ENCODE results near the gene ELANE. TPM values are rescaled to one million over a fixed set of nuclear protein-coding genes. Genes with fewer than 3 reads are reported as not detected.

ELANE gene
- total RNA-seq, 2 experiments from 2014 or later: not detected

DNA sequence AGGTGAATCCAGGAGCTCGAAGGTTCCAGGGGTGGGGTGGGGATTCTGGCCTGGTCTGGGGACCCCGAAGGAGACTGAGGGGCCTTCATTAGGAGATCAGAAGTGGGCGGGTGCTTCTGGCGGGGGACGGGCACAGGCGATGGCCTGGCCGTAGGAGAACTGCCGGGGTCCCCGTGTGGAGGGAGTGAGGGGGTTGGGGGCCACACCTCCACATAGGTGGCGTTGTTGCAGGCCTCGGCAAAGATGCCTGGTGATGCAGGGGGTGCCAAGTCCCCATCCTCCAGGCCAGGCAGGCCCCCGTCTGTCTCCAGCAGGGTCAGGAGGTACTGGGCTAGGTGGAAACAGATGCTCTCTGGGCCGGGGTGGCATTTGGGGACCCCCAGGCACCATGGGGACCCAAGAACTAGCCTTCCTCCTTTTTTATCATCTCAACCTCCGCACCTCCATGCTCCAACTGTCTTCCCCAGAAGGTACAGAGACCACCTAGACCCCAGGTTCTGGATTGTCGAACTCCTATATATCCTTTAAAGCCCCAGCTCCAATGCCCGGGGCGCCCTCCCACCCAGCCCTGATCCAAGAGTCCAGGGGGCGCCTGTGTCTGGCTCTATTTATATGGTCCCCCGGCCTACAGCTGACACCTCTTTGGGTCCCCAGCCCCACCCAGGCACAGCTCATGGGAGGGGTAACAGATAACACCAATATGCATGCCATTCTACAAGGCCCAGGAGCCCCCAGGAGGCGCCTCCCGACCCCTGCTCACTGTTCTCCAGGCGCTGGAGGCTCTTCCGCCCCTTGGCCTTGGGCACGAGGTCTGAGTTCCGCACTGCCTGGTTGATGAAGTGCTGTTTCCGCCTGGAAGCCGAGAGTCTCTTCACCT, 49.4 kb downstream of the ELANE start:
- Histone ChIP-seq H3K9me3 (ENCODE audit: low read length) (no peaks in the 10 kb centered on the region), H3K79me2 (ENCODE audit: insufficient read depth, low read depth, low read length) (no peaks in the 10 kb centered on the region), H3K4me1 (ENCODE audit: insufficient read depth, low read length, poor library complexity, severe bottlenecking) (peaks cover 34% of the 10 kb centered on the region), H3K9me2 (ENCODE audit: insufficient read depth, low read length) (no peaks in the 10 kb centered on the region), H3K4me3 (ENCODE audit: low read depth, low read length, poor library complexity, severe bottlenecking) (no peak overlapping the region), H3K27ac (ENCODE audit: low read depth, low read length, poor library complexity, severe bottlenecking) (no peak overlapping the region), H2AFZ (ENCODE audit: low read length) (no peak overlapping the region), H3K4me2 (ENCODE audit: low read length) (no peak overlapping the region), H4K20me1 (ENCODE audit: insufficient read depth, low read length) (no peaks in the 10 kb centered on the region), H3K36me3 (ENCODE audit: insufficient read depth, low read length) (peaks cover 17% of the 10 kb centered on the region; the same call in 1 of the 2 replicates)
- POLR2A ChIA-PET: interaction anchor here (0.6 kb wide), 1 partner anchor 44 kb away, joined by 3 read pairs; no protein-coding TSS in a partner anchor
- CTCF ChIA-PET (ENCODE audit: unreplicated experiment): no interaction called here
- TF ChIP-seq, protein P1, sequence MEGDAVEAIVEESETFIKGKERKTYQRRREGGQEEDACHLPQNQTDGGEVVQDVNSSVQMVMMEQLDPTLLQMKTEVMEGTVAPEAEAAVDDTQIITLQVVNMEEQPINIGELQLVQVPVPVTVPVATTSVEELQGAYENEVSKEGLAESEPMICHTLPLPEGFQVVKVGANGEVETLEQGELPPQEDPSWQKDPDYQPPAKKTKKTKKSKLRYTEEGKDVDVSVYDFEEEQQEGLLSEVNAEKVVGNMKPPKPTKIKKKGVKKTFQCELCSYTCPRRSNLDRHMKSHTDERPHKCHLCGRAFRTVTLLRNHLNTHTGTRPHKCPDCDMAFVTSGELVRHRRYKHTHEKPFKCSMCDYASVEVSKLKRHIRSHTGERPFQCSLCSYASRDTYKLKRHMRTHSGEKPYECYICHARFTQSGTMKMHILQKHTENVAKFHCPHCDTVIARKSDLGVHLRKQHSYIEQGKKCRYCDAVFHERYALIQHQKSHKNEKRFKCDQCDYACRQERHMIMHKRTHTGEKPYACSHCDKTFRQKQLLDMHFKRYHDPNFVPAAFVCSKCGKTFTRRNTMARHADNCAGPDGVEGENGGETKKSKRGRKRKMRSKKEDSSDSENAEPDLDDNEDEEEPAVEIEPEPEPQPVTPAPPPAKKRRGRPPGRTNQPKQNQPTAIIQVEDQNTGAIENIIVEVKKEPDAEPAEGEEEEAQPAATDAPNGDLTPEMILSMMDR (conservative IDR thresholded peaks at IDR 0.05; ENCODE audit: low read length): no peak
- no peak for TF ChIP-seq EZH2phosphoT487 (IDR thresholded peaks at IDR 0.05; ENCODE audit: borderline replicate concordance, low read depth, low read length)
- no TSS peak for BruUV-seq (replicated peaks)
- no peak for DNase-seq (ENCODE audit: low spot score)
- intact Hi-C loops (cut with micrococcal nuclease; ENCODE audit: unreplicated experiment): no loop called here

DNA sequence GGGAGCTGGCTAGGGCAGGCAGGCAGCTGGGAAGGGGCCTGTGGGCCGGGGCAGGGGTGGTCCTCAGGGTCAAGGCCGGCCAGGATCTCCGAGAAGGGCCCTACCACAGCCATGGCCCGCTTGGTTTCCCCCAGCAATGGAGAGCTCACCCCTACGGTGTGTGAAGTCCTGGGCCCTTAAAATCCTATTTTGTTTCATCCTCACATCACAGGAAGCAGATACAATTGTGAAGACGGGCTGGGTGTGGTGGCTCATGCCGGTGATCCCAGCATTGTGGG, 49.9 kb downstream of the ELANE start:
- Histone ChIP-seq H3K4me3 (ENCODE audit: low read depth, low read length, poor library complexity, severe bottlenecking) (no peak overlapping the region), H4K20me1 (ENCODE audit: insufficient read depth, low read length) (no peaks in the 10 kb centered on the region), H3K9me3 (ENCODE audit: low read length) (no peaks in the 10 kb centered on the region), H3K4me2 (ENCODE audit: low read length) (no peak overlapping the region), H3K79me2 (ENCODE audit: insufficient read depth, low read depth, low read length) (no peaks in the 10 kb centered on the region; the same call in 1 of the 2 replicates), H3K36me3 (ENCODE audit: insufficient read depth, low read length) (peaks cover 17% of the 10 kb centered on the region; the same call in 1 of the 2 replicates), H3K27ac (ENCODE audit: low read depth, low read length, poor library complexity, severe bottlenecking) (no peak overlapping the region), H2AFZ (ENCODE audit: low read length) (no peak overlapping the region), H3K4me1 (ENCODE audit: insufficient read depth, low read length, poor library complexity, severe bottlenecking) (peaks cover 39% of the 10 kb centered on the region), H3K9me2 (ENCODE audit: insufficient read depth, low read length) (no peaks in the 10 kb centered on the region)
- no peak for TF ChIP-seq EZH2phosphoT487 (IDR thresholded peaks at IDR 0.05; ENCODE audit: borderline replicate concordance, low read depth, low read length)
- ChIA-PET POLR2A (interaction anchor here (0.6 kb wide), 1 partner anchor 43 kb away, joined by 3 read pairs; no protein-coding TSS in a partner anchor), CTCF (ENCODE audit: unreplicated experiment) (no interaction called here)
- intact Hi-C loops (cut with micrococcal nuclease; ENCODE audit: unreplicated experiment): no loop called here
- no peak for DNase-seq (ENCODE audit: low spot score)
- BruUV-seq (replicated peaks): no TSS peak

DNA sequence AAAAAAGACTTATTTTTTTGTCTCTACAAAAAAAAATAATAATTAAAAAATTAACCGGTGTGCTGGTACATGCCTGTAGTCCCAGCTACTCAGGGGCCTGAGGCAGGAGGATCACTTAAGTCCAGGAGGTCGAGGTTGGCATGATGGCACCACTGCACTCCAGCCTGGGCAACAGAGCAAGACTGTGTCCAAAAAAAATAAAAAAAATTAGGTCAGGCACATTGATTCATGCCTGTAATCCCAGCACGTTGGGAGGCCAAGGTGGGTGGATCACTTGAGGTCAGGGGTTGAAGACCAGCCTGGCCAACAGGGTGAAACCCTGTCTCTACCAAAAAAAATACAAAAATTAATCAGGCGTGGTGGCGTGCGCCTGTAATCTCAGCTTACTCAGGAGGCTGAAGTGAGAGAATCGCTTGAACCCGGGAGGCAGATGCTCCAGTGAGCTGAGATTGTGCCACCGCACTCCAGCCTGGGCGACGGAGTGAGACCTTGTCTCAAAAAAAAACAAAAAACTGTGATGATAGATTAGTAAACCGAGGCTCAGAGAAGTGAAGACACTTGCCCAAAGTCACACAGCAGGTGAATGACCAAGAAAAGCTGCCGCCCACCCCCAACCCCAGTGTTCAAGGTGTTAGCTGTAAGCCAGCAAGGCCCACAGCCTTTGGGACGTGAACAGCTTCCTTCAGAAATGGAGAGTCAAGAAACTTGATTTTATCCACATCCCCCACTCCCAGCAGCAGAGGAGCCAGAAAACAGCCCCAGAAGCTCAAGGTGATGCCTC, 50.5 kb downstream of the ELANE start:
- Histone ChIP-seq H3K4me1 (ENCODE audit: insufficient read depth, low read length, poor library complexity, severe bottlenecking) (peaks cover 45% of the 10 kb centered on the region), H3K4me3 (ENCODE audit: low read depth, low read length, poor library complexity, severe bottlenecking) (no peak overlapping the region), H3K4me2 (ENCODE audit: low read length) (no peak overlapping the region), H3K27ac (ENCODE audit: low read depth, low read length, poor library complexity, severe bottlenecking) (no peak overlapping the region), H4K20me1 (ENCODE audit: insufficient read depth, low read length) (no peaks in the 10 kb centered on the region), H3K79me2 (ENCODE audit: insufficient read depth, low read depth, low read length) (peaks cover 3% of the 10 kb centered on the region; the same call in 1 of the 2 replicates), H3K9me2 (ENCODE audit: insufficient read depth, low read length) (no peaks in the 10 kb centered on the region), H3K36me3 (ENCODE audit: insufficient read depth, low read length) (peaks cover 17% of the 10 kb centered on the region; the same call in 1 of the 2 replicates), H3K9me3 (ENCODE audit: low read length) (no peaks in the 10 kb centered on the region), H2AFZ (ENCODE audit: low read length) (no peak overlapping the region)
- TF ChIP-seq, protein P1 (conservative IDR thresholded peaks at IDR 0.05; ENCODE audit: low read length): no peak
- POLR2A ChIA-PET: interaction anchor here (0.6 to 0.8 kb wide), 2 partner anchors 9 to 43 kb away, joined by 3 read pairs; partner anchors contain the start of genes MED16 and RNU6-9
- no TSS peak for BruUV-seq (replicated peaks)
- DNase-seq (ENCODE audit: low spot score): no peak
- intact Hi-C loops (cut with micrococcal nuclease; ENCODE audit: unreplicated experiment): no loop called here
- CTCF ChIA-PET (ENCODE audit: unreplicated experiment): no interaction called here

All from OCI-LY7 (cell line).